HCT116 (cell line): Measurements from ENCODE around the gene DENND5A.

Experiments used
- CTCF ChIP-seq, 3 experiments: fragments of 200-600 bp in 1 of 3; sonication (generic) in 1 of 3; IDR thresholded peaks in 2 of 3; conservative IDR thresholded peaks in 1 of 3; 2 replicates each; pipeline ENCODE4 v1.5.1; 2012 to 2017; ENCODE audit warnings: low read depth in 2 of 3, low read length in 2 of 3, antibody characterized with exemption in 1 of 3, borderline replicate concordance in 1 of 3, control low read depth in 1 of 3, mild to moderate bottlenecking in 1 of 3, mixed read lengths in 1 of 3, mixed run types in 1 of 3, moderate library complexity in 1 of 3; ENCODE audit not compliant: insufficient read depth in 1 of 3
- EGR1 ChIP-seq: IDR thresholded peaks from 2 replicates; pipeline ENCODE4 v1.6.1; 2012; ENCODE audit warnings: low read depth
- EZH2 ChIP-seq: fragments of 200-600 bp; sonication (generic); IDR thresholded peaks from 2 replicates; pipeline ENCODE4 v1.6.1; 2017; ENCODE audit warnings: antibody characterized with exemption, mixed run types
- FOSL1 ChIP-seq: IDR thresholded peaks from 2 replicates; pipeline ENCODE4 v1.6.1; 2012; ENCODE audit warnings: low read depth
- POLR2AphosphoS5 ChIP-seq: IDR thresholded peaks from 2 replicates; pipeline ENCODE4 v1.6.1; 2011; ENCODE audit warnings: mild to moderate bottlenecking, low read depth, low read length, moderate library complexity
- REST ChIP-seq: IDR thresholded peaks from 2 replicates; pipeline ENCODE4 v1.6.1; 2012; ENCODE audit warnings: low read depth
- SRF ChIP-seq: IDR thresholded peaks from 2 replicates; pipeline ENCODE4 v1.6.1; 2012; ENCODE audit warnings: low read depth
- YY1 ChIP-seq: IDR thresholded peaks from 2 replicates; pipeline ENCODE4 v1.6.1; 2011; ENCODE audit warnings: low read length, low read depth, moderate library complexity, mild to moderate bottlenecking; ENCODE audit not compliant: insufficient replicate concordance; ENCODE audit errors: extremely low read depth
- ZFX ChIP-seq: fragments of 450-650 bp; IDR thresholded peaks from 2 replicates; pipeline ENCODE4 v1.6.1; 2017

GRCh38 chr11:9153651-9154050, 111.5 kb downstream of the DENND5A start:
- TF ChIP-seq ZFX (no peak), CTCF (IDR thresholded peaks at IDR 0.05 in 2 of 3, conservative IDR thresholded peaks at IDR 0.05 in 1 of 3; ENCODE audit: borderline replicate concordance in 1 of 3, insufficient read depth in 1 of 3, low read depth in 2 of 3, low read length in 2 of 3) (no peak), EGR1 (no peak), YY1 (no peak), SRF (no peak), FOSL1 (no peak), REST (no peak), EZH2 (no peak), POLR2AphosphoS5 (no peak)
